T-cell (primary cell): ENCODE results near the gene SYNPO2L. TPM values are rescaled to one million over a fixed set of nuclear protein-coding genes. Genes with fewer than 3 reads are reported as not detected.

Experiments
- ATAC-seq, 4 experiments: fragments of 200-7000 bp in 3 of 4; fragments of 150-1000 bp in 1 of 4; cut with Tn5 transposase; replicated peaks in 1 of 4; 1 replicate in 3 of 4; 2 replicates in 1 of 4; pipeline ENCODE4 v1.10.0; 2021; ENCODE audit warnings: moderate library complexity in 3 of 4, mild to moderate bottlenecking in 2 of 4, moderate number of reproducible peaks in 1 of 4
- CTCF ChIA-PET, 2 donors: fragments of 300-600 bp; sonication (Branson Sonifier 250); formaldehyde crosslinking; loops; one replicate each; lab custom pipeline; 2022; ENCODE audit warnings: antibody characterized with exemption in 2 of 2; lab: Charles Lee
- POLR2A ChIA-PET, 2 donors: fragments of 300-600 bp; sonication (Branson Sonifier 250); formaldehyde crosslinking; loops; one replicate each; lab custom pipeline; 2022; ENCODE audit warnings: antibody characterized with exemption in 2 of 2; lab: Charles Lee
- DNase-seq, 35 experiments: peaks; one replicate each; pipeline versions ENCODE4 v3.0.0 to v3.0.0-alpha.2; 2013 to 2023
- H3K27ac ChIP-seq: one replicate; pipeline ENCODE4 v1.5.1; 2013; ENCODE audit warnings: low read length
- H3K27me3 ChIP-seq, 2 experiments: replicated peaks in 1 of 2; 1 replicate in 1 of 2; 2 replicates in 1 of 2; pipeline versions ENCODE4 v1.6.1 to v1.7.0; 2013; ENCODE audit warnings: low read length in 1 of 2, mixed read lengths in 1 of 2; ENCODE audit not compliant: control insufficient read depth in 2 of 2, insufficient read depth in 2 of 2; ENCODE audit errors: extremely low read depth in 1 of 2
- H3K36me3 ChIP-seq, 2 donors: 1 replicate in 1 of 2; 2 replicates in 1 of 2; pipeline versions ENCODE4 v1.6.1 to v1.7.0; 2013; ENCODE audit warnings: low read length in 1 of 2; ENCODE audit not compliant: control insufficient read depth in 2 of 2, insufficient read depth in 1 of 2; ENCODE audit errors: extremely low read depth in 1 of 2
- H3K4me1 ChIP-seq, 2 experiments: 1 replicate in 1 of 2; 2 replicates in 1 of 2; pipeline versions ENCODE4 v1.6.1 to v1.7.0; 2013; ENCODE audit warnings: low read length in 2 of 2, mixed read lengths in 1 of 2; ENCODE audit not compliant: insufficient read depth in 2 of 2, control insufficient read depth in 1 of 2; ENCODE audit errors: extremely low read depth in 1 of 2
- H3K4me3 ChIP-seq, 2 donors: 1 replicate in 1 of 2; 2 replicates in 1 of 2; pipeline versions ENCODE4 v1.5.1 to v1.7.0; 2013; ENCODE audit warnings: mild to moderate bottlenecking in 2 of 2, low read length in 1 of 2, moderate library complexity in 1 of 2; ENCODE audit not compliant: control insufficient read depth in 1 of 2; ENCODE audit errors: extremely low read depth in 1 of 2
- H3K9me3 ChIP-seq: 2 replicates; pipeline ENCODE4 v1.7.0; 2013
- H3K27ac Mint-ChIP-seq, 2 donors: one replicate each; pipeline ENCODE4 v1.8.0; 2020 to 2021; ENCODE audit warnings: mild to moderate bottlenecking in 2 of 2, mixed read lengths in 2 of 2
- H3K27me3 Mint-ChIP-seq, 2 donors: one replicate each; pipeline ENCODE4 v1.8.0; 2021 to 2022; ENCODE audit warnings: mixed read lengths in 2 of 2
- H3K36me3 Mint-ChIP-seq: one replicate; pipeline ENCODE4 v1.8.0; 2021; ENCODE audit warnings: mixed read lengths
- H3K4me1 Mint-ChIP-seq, 3 donors: one replicate each; pipeline ENCODE4 v1.8.0; 2020 to 2022; ENCODE audit warnings: mixed read lengths in 3 of 3, mild to moderate bottlenecking in 1 of 3
- H3K4me3 Mint-ChIP-seq, 3 donors: one replicate each; pipeline ENCODE4 v1.8.0; 2020 to 2022; ENCODE audit warnings: mild to moderate bottlenecking in 3 of 3, mixed read lengths in 3 of 3, moderate library complexity in 3 of 3
- H3K9me3 Mint-ChIP-seq, 3 donors: one replicate each; pipeline ENCODE4 v1.8.0; 2020 to 2022; ENCODE audit warnings: mixed read lengths in 3 of 3
- WGBS: methylation state at CpG from one replicate; pipeline ENCODE4 v1.1.5; 2013; ENCODE audit warnings: missing lambda C conversion rate; ENCODE audit not compliant: insufficient coverage; 5-methylcytosine and 5-hydroxymethylcytosine counted together
- total RNA-seq, 35 experiments: library from RNA in 6 of 35; stranded (reverse) in 6 of 35; fragments of 120-200 nt in 1 of 35; gene quantifications; one replicate each; pipeline versions ENCODE4 v1.2.1 to v1.2.4 and lab custom pipeline; 2013 to 2026

Gene SYNPO2L
- total RNA-seq, 5 donors from 2014 or later (not counting 1 experiment from before 2014, with no cell fraction given): not detected

DNA sequence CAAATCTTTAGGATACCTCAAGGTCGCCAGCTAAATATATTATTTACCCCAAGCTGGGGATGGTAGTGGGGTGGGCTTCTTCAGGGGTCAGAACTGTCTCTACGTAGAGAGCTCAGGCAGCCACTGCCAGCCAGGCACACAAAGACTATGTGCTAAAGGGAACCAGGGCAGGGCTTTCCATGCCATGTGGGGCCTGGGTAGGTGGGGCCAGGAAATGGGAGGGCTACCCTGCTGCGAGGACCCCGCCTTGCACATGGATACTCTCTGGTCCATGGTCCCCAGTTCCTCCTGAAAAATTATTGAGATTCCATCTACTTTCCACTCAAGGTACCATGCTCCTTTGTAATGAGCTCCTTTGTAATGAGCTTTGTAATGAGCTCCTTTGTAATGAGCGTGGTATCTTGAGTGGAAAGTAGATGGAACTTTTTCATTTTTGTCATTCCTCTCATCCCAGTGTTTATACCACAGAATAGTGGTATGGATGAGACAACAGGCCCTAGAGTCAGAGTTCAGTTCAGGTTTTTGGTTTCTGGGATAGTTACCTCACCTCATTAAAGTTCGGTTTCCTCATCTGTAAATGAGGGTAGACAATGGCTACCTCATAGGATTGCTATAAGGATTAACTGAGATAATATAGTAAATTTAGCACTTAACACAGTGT lies 5.8 kb downstream of the SYNPO2L start:
- no peaks in the 10 kb centered on the region for H3K9me3 Mint-ChIP-seq
- ATAC-seq (no peak), DNase-seq (no peak)
- no peaks in the 10 kb centered on the region for H3K36me3 Mint-ChIP-seq
- H3K27me3 ChIP-seq: peaks cover 0 to 27% of the 10 kb centered on the region in 2 experiments
- H3K4me1 ChIP-seq: peaks cover 0 to 16% of the 10 kb centered on the region in 2 experiments
- peaks cover 0 to 5% (median 0%) of the 10 kb centered on the region in 3 donors for H3K4me1 Mint-ChIP-seq
- H3K27me3 Mint-ChIP-seq: peaks cover 4 to 8% of the 10 kb centered on the region in 2 donors
- ChIA-PET CTCF (interaction anchor here (0.5 to 1.0 kb wide), 3 partner anchors 10 to 1462 kb away, joined by 3 to 4 read pairs (median 3); partner anchors contain the start of gene SAMD8 (in 1 of the 2)), POLR2A (no interaction called here)
- no peak overlapping the region for H3K4me3 ChIP-seq
- WGBS: 100% methylated on average over 1 of the region's 6 CpGs
- H3K27ac ChIP-seq: no peak overlapping the region
- H3K4me3 Mint-ChIP-seq: no peak overlapping the region
- H3K9me3 ChIP-seq: no peaks in the 10 kb centered on the region
- no peaks in the 10 kb centered on the region for H3K36me3 ChIP-seq
- H3K27ac Mint-ChIP-seq: no peak overlapping the region

DNA sequence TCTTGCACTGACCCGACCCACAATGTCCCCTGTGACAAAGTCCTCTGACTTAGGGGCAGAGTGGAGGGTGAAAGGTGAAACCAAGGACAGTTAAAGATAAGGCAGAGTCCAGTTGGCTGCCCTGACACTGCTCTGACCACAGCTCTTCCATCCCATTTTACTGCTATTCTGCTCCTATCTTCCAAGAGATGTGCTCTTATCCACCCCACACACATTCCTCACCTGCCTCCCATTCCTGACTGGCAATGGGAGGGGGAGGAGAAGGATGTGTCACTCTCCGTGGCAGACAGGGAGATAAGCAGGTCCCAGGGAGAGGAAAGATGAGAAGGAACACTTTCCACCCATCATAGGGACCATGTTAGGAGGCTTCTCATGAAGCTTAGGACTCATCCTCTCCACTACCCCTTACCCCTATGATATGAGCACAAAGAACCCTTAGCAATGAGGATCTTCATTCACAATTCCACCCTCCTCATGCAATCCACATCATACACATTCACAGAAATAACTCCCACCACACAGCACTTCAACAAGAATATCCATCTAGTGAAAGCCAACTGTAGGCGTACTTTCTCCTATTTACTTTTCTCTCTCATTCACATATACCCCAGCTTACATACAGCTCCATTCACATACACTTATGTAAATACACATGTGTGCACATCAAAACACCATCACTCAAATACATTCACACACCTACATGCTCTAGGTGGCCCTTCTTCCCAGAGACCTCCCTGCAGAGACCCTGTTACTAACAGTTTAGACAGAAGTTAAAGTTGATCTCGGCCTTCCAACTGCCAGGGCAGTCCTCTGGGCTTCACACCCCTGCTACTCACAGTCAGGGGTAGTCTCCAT lies 6.6 kb downstream of the SYNPO2L start:
- peaks cover 1 to 10% (median 1%) of the 10 kb centered on the region in 3 donors for H3K4me1 Mint-ChIP-seq
- Histone ChIP-seq H3K4me1 (peaks cover 0 to 16% of the 10 kb centered on the region in 2 experiments), H3K36me3 (no peaks in the 10 kb centered on the region), H3K27ac (no peak overlapping the region), H3K4me3 (no peak overlapping the region), H3K27me3 (peaks cover 0 to 27% of the 10 kb centered on the region in 2 experiments), H3K9me3 (no peaks in the 10 kb centered on the region)
- H3K4me3 Mint-ChIP-seq: peak overlapping the region; percentile 32 to 80 (median 46)
- no peak overlapping the region for H3K27ac Mint-ChIP-seq
- POLR2A ChIA-PET: interaction anchor here in 1 of 2 donors (0.5 kb wide), 1 partner anchor 75 kb away, joined by 8 read pairs; no protein-coding TSS in a partner anchor
- CTCF ChIA-PET: interaction anchor here (0.5 to 1.0 kb wide), 3 partner anchors 9 to 402 kb away, joined by 3 read pairs; no protein-coding TSS in a partner anchor
- ATAC-seq (no peak), DNase-seq (no peak)
- peaks cover 4 to 8% of the 10 kb centered on the region in 2 donors for H3K27me3 Mint-ChIP-seq
- H3K36me3 Mint-ChIP-seq: no peaks in the 10 kb centered on the region
- H3K9me3 Mint-ChIP-seq: no peaks in the 10 kb centered on the region
- 82% methylated on average over 1 of the region's 4 CpGs for whole genome bisulfite sequencing

DNA sequence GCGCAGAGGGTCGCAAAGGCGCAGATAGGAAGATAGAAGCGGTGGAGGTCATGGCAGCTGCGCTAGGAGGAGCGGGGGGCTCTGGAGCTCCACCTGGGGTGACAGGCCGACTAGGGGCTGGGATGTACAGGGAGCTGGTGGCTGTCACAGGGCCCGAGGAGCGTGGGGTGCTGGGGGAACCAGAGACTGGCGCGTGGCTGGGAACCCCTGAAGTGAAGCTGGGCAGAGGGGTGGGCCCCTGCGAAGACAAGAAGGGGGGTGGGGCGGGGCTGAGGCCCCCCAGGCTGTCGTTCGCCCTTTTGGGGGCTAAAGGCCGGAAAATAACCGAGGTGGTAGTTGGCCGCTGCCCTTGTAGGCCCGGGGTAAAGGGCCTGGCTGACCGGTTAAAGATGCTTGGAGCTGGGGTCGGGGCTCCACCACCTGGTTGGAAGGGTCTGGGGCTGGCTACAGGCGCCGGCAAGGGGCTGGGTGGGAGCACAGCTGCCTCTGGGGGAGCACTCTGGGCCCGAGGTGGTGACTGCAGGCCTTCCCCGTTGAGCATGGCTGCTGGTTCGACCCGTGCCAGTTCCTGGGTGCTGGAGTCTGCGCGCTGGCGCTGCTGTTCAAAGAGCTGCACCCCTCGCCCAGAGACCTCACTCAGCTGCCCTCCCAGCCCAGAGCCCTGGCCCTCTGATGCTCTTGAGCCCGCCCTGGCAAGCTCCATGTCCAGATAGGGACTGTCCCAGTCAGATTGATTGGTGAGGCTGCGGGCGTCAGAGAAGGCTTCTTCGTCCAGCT lies 7.8 kb downstream of the SYNPO2L start:
- Histone ChIP-seq H3K27me3 (peaks cover 0 to 29% of the 10 kb centered on the region in 2 experiments), H3K27ac (no peak overlapping the region), H3K4me3 (peak overlapping the region; percentile 46 to 74), H3K9me3 (no peaks in the 10 kb centered on the region), H3K36me3 (no peaks in the 10 kb centered on the region), H3K4me1 (peaks cover 0 to 19% of the 10 kb centered on the region in 2 experiments)
- Mint-ChIP-seq H3K27ac (no peak overlapping the region), H3K36me3 (no peaks in the 10 kb centered on the region), H3K27me3 (peaks cover 4 to 6% of the 10 kb centered on the region in 2 donors), H3K4me1 (peaks cover 4 to 10% (median 4%) of the 10 kb centered on the region in 3 donors), H3K9me3 (no peaks in the 10 kb centered on the region), H3K4me3 (peak overlapping the region; percentile 62 to 80 (median 66))
- WGBS: 42% methylated on average over 29 of the region's 35 CpGs
- ChIA-PET POLR2A (interaction anchor here (0.5 to 0.8 kb wide), 2 partner anchors 76 to 78 kb away, joined by 8 to 9 read pairs; no protein-coding TSS in a partner anchor), CTCF (interaction anchor here in 1 of 2 donors (0.6 kb wide), 2 partner anchors 151 to 1620 kb away, joined by 7 to 9 read pairs; no protein-coding TSS in a partner anchor)
- DNase-seq (no peak), ATAC-seq (peak in 2 of 4 experiments; percentile 21 to 22)

DNA sequence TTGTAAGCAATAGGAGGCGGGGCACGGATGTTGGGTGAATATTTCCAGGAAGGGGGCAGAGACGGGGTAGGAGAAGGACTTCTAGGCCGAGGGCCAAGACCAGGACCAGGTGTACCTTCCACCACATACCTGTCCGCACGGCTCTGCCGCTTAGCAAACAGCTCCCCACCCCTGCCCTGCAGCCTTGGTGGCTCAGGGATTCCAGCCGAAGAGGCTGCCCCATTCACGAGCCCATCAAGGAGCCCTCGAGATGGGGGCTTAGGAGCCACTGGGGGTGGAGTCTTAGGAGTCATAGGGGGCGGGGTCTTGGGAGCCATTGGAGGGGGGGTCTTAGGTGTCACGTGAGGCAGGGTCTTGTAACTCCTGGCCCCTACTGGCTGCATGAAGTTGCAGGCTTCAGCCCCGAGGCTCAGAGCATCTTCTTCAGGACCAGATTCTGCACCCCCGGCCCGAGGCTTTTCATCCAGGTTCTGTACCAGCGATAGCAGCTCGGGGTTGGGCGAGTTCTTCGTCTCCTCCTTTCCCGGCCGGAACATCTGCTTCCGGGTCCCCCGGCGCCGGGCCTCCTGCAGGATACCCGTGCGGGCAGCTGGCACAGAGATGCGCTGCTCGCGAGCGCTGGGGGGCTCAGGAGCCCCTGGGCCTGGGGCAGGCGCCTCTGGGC lies 8.5 kb downstream of the SYNPO2L start:
- no peaks in the 10 kb centered on the region for H3K9me3 Mint-ChIP-seq
- peaks cover 4 to 10% (median 4%) of the 10 kb centered on the region in 3 donors for H3K4me1 Mint-ChIP-seq

DNA sequence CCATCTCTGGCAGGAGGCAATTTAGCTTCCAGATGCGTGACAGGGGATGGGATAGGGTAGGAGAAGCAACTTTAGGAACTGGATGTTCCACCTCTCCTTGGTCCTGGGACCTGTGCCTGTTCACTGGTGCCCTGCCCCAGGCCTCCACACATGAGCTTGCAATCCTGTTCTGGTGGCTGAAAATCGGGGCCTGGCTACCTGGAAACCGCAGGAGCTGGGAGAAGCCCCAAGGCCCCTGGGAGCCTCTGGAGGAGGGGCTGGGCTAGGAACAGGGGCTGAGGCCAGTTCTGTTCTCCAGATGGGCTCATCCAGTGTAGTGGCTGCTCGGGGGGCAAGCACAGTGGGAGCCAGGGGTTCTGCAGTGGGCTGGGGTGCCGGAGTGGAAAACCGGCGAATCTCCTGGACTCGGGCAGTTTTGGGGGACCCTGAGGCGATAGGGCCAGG lies 9.2 kb downstream of the SYNPO2L start:
- Histone ChIP-seq H3K4me1 (peaks cover 0 to 19% of the 10 kb centered on the region in 2 experiments), H3K36me3 (no peaks in the 10 kb centered on the region), H3K4me3 (no peak overlapping the region), H3K27me3 (peaks cover 0 to 34% of the 10 kb centered on the region in 2 experiments), H3K9me3 (no peaks in the 10 kb centered on the region), H3K27ac (no peak overlapping the region)
- no peaks in the 10 kb centered on the region for H3K9me3 Mint-ChIP-seq
- peaks cover 4 to 10% (median 4%) of the 10 kb centered on the region in 3 donors for H3K4me1 Mint-ChIP-seq
- DNase-seq (no peak), ATAC-seq (no peak)
- POLR2A ChIA-PET: no interaction called here
- H3K36me3 Mint-ChIP-seq: no peaks in the 10 kb centered on the region
- no peak overlapping the region for H3K27ac Mint-ChIP-seq
- CTCF ChIA-PET: interaction anchor here in 1 of 2 donors (0.7 to 4.5 kb wide), 2 partner anchors 117 to 609 kb away, joined by 3 to 53 read pairs; no protein-coding TSS in a partner anchor
- 96% methylated on average over 8 of the region's 9 CpGs for WGBS
- peak overlapping the region in 2 of 3 donors; percentile 28 to 80 for H3K4me3 Mint-ChIP-seq
- H3K27me3 Mint-ChIP-seq: peaks cover 6 to 8% of the 10 kb centered on the region in 2 donors

More for the DNA sequence above, 8.5 kb downstream of the SYNPO2L start:
- Mint-ChIP-seq H3K27ac (no peak overlapping the region), H3K27me3 (peaks cover 4 to 6% of the 10 kb centered on the region in 2 donors), H3K4me3 (peak overlapping the region; percentile 62 to 80 (median 66)), H3K36me3 (no peaks in the 10 kb centered on the region)
- Histone ChIP-seq H3K36me3 (no peaks in the 10 kb centered on the region), H3K27ac (no peak overlapping the region), H3K4me1 (peaks cover 0 to 19% of the 10 kb centered on the region in 2 experiments), H3K9me3 (no peaks in the 10 kb centered on the region), H3K27me3 (peaks cover 0 to 33% of the 10 kb centered on the region in 2 experiments), H3K4me3 (peak overlapping the region; percentile 46 to 74)
- DNase-seq (peak in 10 of 35 experiments; percentile 2 to 31 (median 16)), ATAC-seq (peak; percentile 46 to 68 (median 48))
- CTCF ChIA-PET: interaction anchor here (0.6 to 4.5 kb wide), 3 partner anchors 117 to 608 kb away, joined by 3 to 53 read pairs (median 9); no protein-coding TSS in a partner anchor
- 9% methylated on average over 23 of the region's 32 CpGs for WGBS
- POLR2A ChIA-PET: interaction anchor here in 1 of 2 donors (0.8 kb wide), 1 partner anchor 77 kb away, joined by 9 read pairs; no protein-coding TSS in a partner anchor
